HL-60 (cell line): Measurements from ENCODE around the gene MTCL3.

Source experiments
- DNase-seq, 2 experiments: peaks; one replicate each; pipeline ENCODE4 v3.0.0-alpha.2; 2010 to 2020; ENCODE audit warnings: low read depth in 1 of 2, low spot score in 1 of 2
- H3K27ac ChIP-seq: fragments of 250-450 bp; sonication (Bioruptor Pico); replicated peaks from 2 replicates; pipeline ENCODE4 v1.5.1; 2020; ENCODE audit warnings: mild to moderate bottlenecking, moderate library complexity
- H3K27me3 ChIP-seq: fragments of 250-450 bp; sonication (Bioruptor Pico); 2 replicates; pipeline ENCODE4 v1.5.1; 2021; ENCODE audit warnings: mild to moderate bottlenecking, moderate library complexity; ENCODE audit not compliant: insufficient read depth, poor library complexity, severe bottlenecking
- H3K4me3 ChIP-seq: replicated peaks from 2 replicates; pipeline ENCODE4 v1.5.1; 2011; ENCODE audit warnings: mild to moderate bottlenecking, control low read depth, low read length; ENCODE audit not compliant: insufficient read depth
- GABPA ChIP-seq: IDR thresholded peaks from 2 replicates; pipeline ENCODE4 v1.6.1; 2012; ENCODE audit warnings: low read depth
- POLR2AphosphoS5 ChIP-seq: IDR thresholded peaks from 2 replicates; pipeline ENCODE4 v1.6.1; 2012; ENCODE audit warnings: low read depth
- REST ChIP-seq: IDR thresholded peaks from 2 replicates; pipeline ENCODE4 v1.6.1; 2012; ENCODE audit warnings: low read depth; ENCODE audit not compliant: insufficient replicate concordance
- SPI1 ChIP-seq: IDR thresholded peaks from 2 replicates; pipeline ENCODE4 v1.6.1; 2012; ENCODE audit warnings: low read depth, mild to moderate bottlenecking, borderline replicate concordance
- TF ChIP-seq, protein P1 (sequence below): IDR thresholded peaks from one replicate; pipeline ENCODE4 v1.5.1; 2011; ENCODE audit warnings: low read length, control low read depth, inconsistent platforms; ENCODE audit not compliant: insufficient read depth

Gene MTCL3

GRCh38 chr6:127475135-127475822, 43.9 kb downstream of the MTCL3 start:
- no peak for DNase-seq
- no peaks in the 10 kb centered on the region for H3K27me3 ChIP-seq
- TF ChIP-seq GABPA (no peak), SPI1 (no peak), REST (no peak), POLR2AphosphoS5 (no peak)
- TF ChIP-seq, protein P1, sequence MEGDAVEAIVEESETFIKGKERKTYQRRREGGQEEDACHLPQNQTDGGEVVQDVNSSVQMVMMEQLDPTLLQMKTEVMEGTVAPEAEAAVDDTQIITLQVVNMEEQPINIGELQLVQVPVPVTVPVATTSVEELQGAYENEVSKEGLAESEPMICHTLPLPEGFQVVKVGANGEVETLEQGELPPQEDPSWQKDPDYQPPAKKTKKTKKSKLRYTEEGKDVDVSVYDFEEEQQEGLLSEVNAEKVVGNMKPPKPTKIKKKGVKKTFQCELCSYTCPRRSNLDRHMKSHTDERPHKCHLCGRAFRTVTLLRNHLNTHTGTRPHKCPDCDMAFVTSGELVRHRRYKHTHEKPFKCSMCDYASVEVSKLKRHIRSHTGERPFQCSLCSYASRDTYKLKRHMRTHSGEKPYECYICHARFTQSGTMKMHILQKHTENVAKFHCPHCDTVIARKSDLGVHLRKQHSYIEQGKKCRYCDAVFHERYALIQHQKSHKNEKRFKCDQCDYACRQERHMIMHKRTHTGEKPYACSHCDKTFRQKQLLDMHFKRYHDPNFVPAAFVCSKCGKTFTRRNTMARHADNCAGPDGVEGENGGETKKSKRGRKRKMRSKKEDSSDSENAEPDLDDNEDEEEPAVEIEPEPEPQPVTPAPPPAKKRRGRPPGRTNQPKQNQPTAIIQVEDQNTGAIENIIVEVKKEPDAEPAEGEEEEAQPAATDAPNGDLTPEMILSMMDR: no peak
- no peak overlapping the region for H3K27ac ChIP-seq
- H3K4me3 ChIP-seq: no peak overlapping the region

DNA sequence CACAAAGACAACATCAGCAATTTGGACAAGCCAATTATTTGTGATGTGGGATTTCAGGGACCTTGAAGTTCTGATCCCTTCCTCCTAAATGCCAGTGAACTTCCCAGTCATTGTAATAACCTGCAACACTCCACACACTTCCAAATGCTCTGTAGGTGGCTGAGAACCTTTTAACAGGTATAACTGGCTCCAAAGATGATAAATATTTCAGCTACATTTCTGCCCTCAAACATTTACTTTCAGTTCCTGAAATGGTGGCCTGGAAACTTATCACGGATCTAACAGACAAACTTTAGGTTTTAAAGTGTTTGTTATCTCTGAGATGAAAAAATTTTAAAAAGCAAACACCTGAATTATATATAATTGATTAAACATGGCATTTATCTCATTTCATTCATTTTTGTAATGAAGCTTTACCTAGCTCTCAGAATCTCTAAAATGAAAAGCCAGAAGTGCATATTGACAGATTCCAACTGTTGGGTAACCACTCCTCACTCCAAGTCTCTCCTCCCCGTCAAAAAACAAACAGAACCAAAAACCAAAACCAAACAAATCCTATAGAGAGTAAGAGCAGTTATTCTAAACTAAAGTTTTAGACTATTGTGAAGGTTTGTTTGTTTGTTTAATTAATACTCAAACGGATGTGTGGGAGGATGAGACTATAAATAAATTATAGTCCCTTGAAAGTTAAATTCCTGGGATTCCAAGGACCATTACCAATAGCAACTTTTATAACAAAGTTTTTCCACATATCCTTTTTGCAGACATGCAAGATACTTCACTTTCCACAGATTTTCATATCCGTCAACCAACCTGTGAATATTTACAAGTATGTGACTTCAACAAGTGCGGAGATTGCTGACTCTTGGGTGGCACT, 47.5 kb downstream of the MTCL3 start:
- Histone ChIP-seq H3K27ac (no peak overlapping the region), H3K27me3 (no peaks in the 10 kb centered on the region), H3K4me3 (no peak overlapping the region)
- TF ChIP-seq SPI1 (no peak), POLR2AphosphoS5 (no peak), REST (no peak), GABPA (no peak)
- TF ChIP-seq, protein P1: no peak
- DNase-seq: no peak

- Histone ChIP-seq H3K27me3 (no peaks in the 10 kb centered on the region), H3K27ac (no peak overlapping the region), H3K4me3 (no peak overlapping the region)
- no peak for DNase-seq
- TF ChIP-seq SPI1 (no peak), GABPA (no peak), REST (no peak), POLR2AphosphoS5 (no peak)
- TF ChIP-seq, protein P1: no peak
Measured at GRCh38 chr6:127468936-127469335, 50.2 kb downstream of the MTCL3 start.
